Measurements from ENCODE around the gene ATP11A. TPM values are rescaled to one million over a fixed set of nuclear protein-coding genes. Genes with fewer than 3 reads are reported as not detected.

The ATP11A gene
- total RNA-seq, 1 experiment from 2014 or later: 232 TPM

- no TSS peak for BruUV-seq (replicated peaks)
- Histone ChIP-seq H3K36me3 (ENCODE audit: control insufficient read depth, insufficient read depth, low read length) (no peaks in the 10 kb centered on the region), H3K27me3 (replicated peaks; ENCODE audit: control insufficient read depth, insufficient read depth, low read length) (no peaks in the 10 kb centered on the region), H3K9me3 (no peaks in the 10 kb centered on the region), H3K4me1 (no peaks in the 10 kb centered on the region), H3K4me3 (ENCODE audit: low read depth, low read length) (no peak overlapping the region)
- no peak for TF ChIP-seq CTCF (IDR thresholded peaks at IDR 0.05; ENCODE audit: insufficient read depth in 1 of 2, low read depth in 1 of 2, low read length in 1 of 2, severe bottlenecking in 1 of 2, unreplicated experiment in 1 of 2)
- ChIA-PET POLR2A (no interaction called here), CTCF (no interaction called here)
- Mint-ChIP-seq H3K27me3 (ENCODE audit: insufficient read depth, unreplicated experiment) (no peaks in the 10 kb centered on the region), H3K9me3 (ENCODE audit: unreplicated experiment) (no peaks in the 10 kb centered on the region), H3K4me1 (ENCODE audit: low read depth, unreplicated experiment) (peaks cover 24% of the 10 kb centered on the region), H3K36me3 (ENCODE audit: insufficient read depth, unreplicated experiment) (peaks cover 32% of the 10 kb centered on the region), H3K4me3 (ENCODE audit: unreplicated experiment) (no peak overlapping the region), H3K27ac (ENCODE audit: unreplicated experiment) (no peak overlapping the region)
- intact Hi-C loops (cut with micrococcal nuclease; ENCODE audit: unreplicated experiment): no loop called here
- DNase-seq: no peak
Observed at GRCh38 chr13:112742583-112742982, 52.7 kb downstream of the ATP11A start.

GRCh38 chr13:112743451-112744167 lies 53.8 kb downstream of the ATP11A start:
- Histone ChIP-seq H3K27me3 (replicated peaks; ENCODE audit: control insufficient read depth, insufficient read depth, low read length) (no peaks in the 10 kb centered on the region), H3K4me3 (ENCODE audit: low read depth, low read length) (no peak overlapping the region), H3K36me3 (ENCODE audit: control insufficient read depth, insufficient read depth, low read length) (no peaks in the 10 kb centered on the region), H3K4me1 (no peaks in the 10 kb centered on the region), H3K9me3 (no peaks in the 10 kb centered on the region)
- intact Hi-C loops (cut with micrococcal nuclease; ENCODE audit: unreplicated experiment): no loop called here
- Mint-ChIP-seq H3K27me3 (ENCODE audit: insufficient read depth, unreplicated experiment) (no peaks in the 10 kb centered on the region), H3K4me1 (ENCODE audit: low read depth, unreplicated experiment) (peaks cover 24% of the 10 kb centered on the region), H3K9me3 (ENCODE audit: unreplicated experiment) (no peaks in the 10 kb centered on the region), H3K4me3 (ENCODE audit: unreplicated experiment) (no peak overlapping the region), H3K36me3 (ENCODE audit: insufficient read depth, unreplicated experiment) (peaks cover 36% of the 10 kb centered on the region), H3K27ac (ENCODE audit: unreplicated experiment) (no peak overlapping the region)
- DNase-seq: no peak
- no TSS peak for BruUV-seq (replicated peaks)
- CTCF ChIA-PET: no interaction called here
- POLR2A ChIA-PET: no interaction called here
- TF ChIP-seq CTCF (IDR thresholded peaks at IDR 0.05; ENCODE audit: insufficient read depth in 1 of 2, low read depth in 1 of 2, low read length in 1 of 2, severe bottlenecking in 1 of 2, unreplicated experiment in 1 of 2): no peak

- no peaks in the 10 kb centered on the region for H3K27me3 Mint-ChIP-seq (ENCODE audit: insufficient read depth, unreplicated experiment)
- TF ChIP-seq CTCF (IDR thresholded peaks at IDR 0.05; ENCODE audit: insufficient read depth in 1 of 2, low read depth in 1 of 2, low read length in 1 of 2, severe bottlenecking in 1 of 2, unreplicated experiment in 1 of 2): no peak
- BruUV-seq (replicated peaks): no TSS peak
- no peak overlapping the region for H3K27ac Mint-ChIP-seq (ENCODE audit: unreplicated experiment)
- Histone ChIP-seq H3K36me3 (ENCODE audit: control insufficient read depth, insufficient read depth, low read length) (no peaks in the 10 kb centered on the region), H3K9me3 (no peaks in the 10 kb centered on the region), H3K4me3 (ENCODE audit: low read depth, low read length) (no peak overlapping the region), H3K4me1 (no peaks in the 10 kb centered on the region), H3K27me3 (replicated peaks; ENCODE audit: control insufficient read depth, insufficient read depth, low read length) (no peaks in the 10 kb centered on the region)
- CTCF ChIA-PET: no interaction called here
- DNase-seq: no peak
- peaks cover 33% of the 10 kb centered on the region for H3K36me3 Mint-ChIP-seq (ENCODE audit: insufficient read depth, unreplicated experiment)
- H3K4me3 Mint-ChIP-seq (ENCODE audit: unreplicated experiment): no peak overlapping the region
- no peaks in the 10 kb centered on the region for H3K9me3 Mint-ChIP-seq (ENCODE audit: unreplicated experiment)
- POLR2A ChIA-PET: no interaction called here
- H3K4me1 Mint-ChIP-seq (ENCODE audit: low read depth, unreplicated experiment): peaks cover 24% of the 10 kb centered on the region
- intact Hi-C loops (cut with micrococcal nuclease; ENCODE audit: unreplicated experiment): loop anchor here (5.0 kb wide), 1 partner anchor 43 kb away; no protein-coding TSS in a partner anchor
Observed at GRCh38 chr13:112744168-112745021, 54.6 kb downstream of the ATP11A start.

All from Caco-2 (cell line).